ENCODE data around the gene HYAL2. TPM values are rescaled to one million over a fixed set of nuclear protein-coding genes. Genes with fewer than 3 reads are reported as not detected.

HYAL2 gene
- total RNA-seq, 2 donors from 2014 or later: 86.5 to 87.5 TPM

- Histone ChIP-seq H3K4me3 (peak overlapping the region; percentile 90), H3K27ac (peak overlapping the region in 1 of 2 donors; percentile 65), H3K36me3 (peaks cover 35% of the 10 kb centered on the region), H3K4me1 (ENCODE audit: control insufficient read depth in 1 of 2, low read depth in 2 of 2) (peaks cover 17 to 26% of the 10 kb centered on the region in 2 donors), H3K9me3 (no peaks in the 10 kb centered on the region), H3K27me3 (replicated peaks; ENCODE audit: insufficient read depth) (no peaks in the 10 kb centered on the region)
- no peak for TF ChIP-seq CTCF (IDR thresholded peaks at IDR 0.05)
- DNase-seq (ENCODE audit: low spot score) (no peak), ATAC-seq (ENCODE audit: insufficient number of reproducible peaks, low FRiP score, low read depth) (no peak)
Measured at GRCh38 chr3:50327129-50327528, 4.6 kb upstream of the HYAL2 start.

- H3K27ac ChIP-seq: no peak overlapping the region
- H3K9me3 ChIP-seq: no peaks in the 10 kb centered on the region
- no peaks in the 10 kb centered on the region for H3K27me3 ChIP-seq (replicated peaks; ENCODE audit: insufficient read depth)
- DNase-seq (ENCODE audit: low spot score): no peak
- H3K36me3 ChIP-seq: peaks cover 25% of the 10 kb centered on the region
- H3K4me3 ChIP-seq: no peak overlapping the region
- H3K4me1 ChIP-seq (ENCODE audit: control insufficient read depth in 1 of 2, low read depth in 2 of 2): peaks cover 19 to 30% of the 10 kb centered on the region in 2 donors
- no peak for ATAC-seq (ENCODE audit: insufficient number of reproducible peaks, low FRiP score, low read depth)
- TF ChIP-seq CTCF (IDR thresholded peaks at IDR 0.05): no peak
Measured at GRCh38 chr3:50326182-50326541, 3.6 kb upstream of the HYAL2 start.

GRCh38 chr3:50325497-50326181 is 3.1 kb upstream of the HYAL2 start:
- Histone ChIP-seq H3K4me3 (no peak overlapping the region), H3K9me3 (no peaks in the 10 kb centered on the region), H3K36me3 (peaks cover 20% of the 10 kb centered on the region), H3K27ac (no peak overlapping the region), H3K4me1 (ENCODE audit: control insufficient read depth in 1 of 2, low read depth in 2 of 2) (peaks cover 19 to 31% of the 10 kb centered on the region in 2 donors), H3K27me3 (replicated peaks; ENCODE audit: insufficient read depth) (no peaks in the 10 kb centered on the region)
- TF ChIP-seq CTCF (IDR thresholded peaks at IDR 0.05): no peak
- no peak for ATAC-seq (ENCODE audit: insufficient number of reproducible peaks, low FRiP score, low read depth)
- no peak for DNase-seq (ENCODE audit: low spot score)

GRCh38 chr3:50325113-50325480 is 2.6 kb upstream of the HYAL2 start:
- peaks cover 24 to 37% of the 10 kb centered on the region in 2 donors for H3K4me1 ChIP-seq (ENCODE audit: control insufficient read depth in 1 of 2, low read depth in 2 of 2)
- H3K9me3 ChIP-seq: no peaks in the 10 kb centered on the region
- H3K27me3 ChIP-seq (replicated peaks; ENCODE audit: insufficient read depth): no peaks in the 10 kb centered on the region
- TF ChIP-seq CTCF (IDR thresholded peaks at IDR 0.05): no peak
- DNase-seq (ENCODE audit: low spot score) (no peak), ATAC-seq (ENCODE audit: insufficient number of reproducible peaks, low FRiP score, low read depth) (no peak)
- peaks cover 14% of the 10 kb centered on the region for H3K36me3 ChIP-seq
- H3K27ac ChIP-seq: no peak overlapping the region
- no peak overlapping the region for H3K4me3 ChIP-seq

GRCh38 chr3:50324351-50325112 is 2.0 kb upstream of the HYAL2 start:
- Histone ChIP-seq H3K9me3 (no peaks in the 10 kb centered on the region), H3K27ac (peak overlapping the region in 1 of 2 donors; percentile 8), H3K4me1 (ENCODE audit: control insufficient read depth in 1 of 2, low read depth in 2 of 2) (peaks cover 29 to 43% of the 10 kb centered on the region in 2 donors), H3K36me3 (peaks cover 9% of the 10 kb centered on the region), H3K27me3 (replicated peaks; ENCODE audit: insufficient read depth) (no peaks in the 10 kb centered on the region), H3K4me3 (no peak overlapping the region)
- DNase-seq (ENCODE audit: low spot score) (no peak), ATAC-seq (ENCODE audit: insufficient number of reproducible peaks, low FRiP score, low read depth) (no peak)
- TF ChIP-seq CTCF (IDR thresholded peaks at IDR 0.05): peak; percentile 79

Measured in thoracic aorta (tissue), 2 donors.